NCI-H524 (cell line): ENCODE measurements around the gene AVPR2.
A peak's percentile ranks its signal among the peaks of the same experiment; 100 is the strongest.

ENCODE experiments used
- DNase-seq, 2 experiments: peaks; one replicate each; lab custom pipeline; 2025; lab: John Stamatoyannopoulos, UW

The AVPR2 gene

DNA sequence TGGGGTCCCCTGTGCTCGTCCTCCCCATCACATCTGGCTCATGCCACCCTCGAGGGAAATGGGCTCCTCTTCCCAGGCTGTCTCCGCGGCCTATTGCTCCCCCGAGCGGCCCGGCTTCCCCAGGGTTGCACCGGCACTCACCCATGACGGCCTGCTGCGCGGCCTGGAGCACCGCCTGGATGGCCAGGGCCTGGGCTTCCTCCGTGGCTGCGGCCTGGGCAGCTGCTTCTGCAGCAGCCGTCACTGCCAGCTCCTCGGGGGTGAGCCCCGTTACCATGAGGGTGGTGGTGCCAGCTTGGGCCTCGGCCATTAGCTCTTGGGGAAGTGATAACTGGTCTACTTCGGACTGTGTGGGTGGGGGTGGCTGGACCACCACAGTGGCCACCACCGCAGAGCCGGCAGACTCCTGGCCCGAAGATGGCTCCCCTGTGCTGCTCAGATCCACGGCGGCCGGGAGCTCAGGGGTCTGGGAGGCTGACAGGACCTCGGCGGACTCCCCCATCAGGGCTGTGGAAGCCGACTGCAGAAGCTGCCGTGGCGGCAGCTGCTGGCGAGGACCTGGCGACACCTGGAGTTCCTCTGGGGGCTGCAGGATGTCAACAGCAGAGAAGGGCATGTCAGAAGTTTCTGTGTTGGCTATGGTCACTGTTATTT lies 48.0 kb downstream of the AVPR2 start:
- DNase-seq: no peak

DNA sequence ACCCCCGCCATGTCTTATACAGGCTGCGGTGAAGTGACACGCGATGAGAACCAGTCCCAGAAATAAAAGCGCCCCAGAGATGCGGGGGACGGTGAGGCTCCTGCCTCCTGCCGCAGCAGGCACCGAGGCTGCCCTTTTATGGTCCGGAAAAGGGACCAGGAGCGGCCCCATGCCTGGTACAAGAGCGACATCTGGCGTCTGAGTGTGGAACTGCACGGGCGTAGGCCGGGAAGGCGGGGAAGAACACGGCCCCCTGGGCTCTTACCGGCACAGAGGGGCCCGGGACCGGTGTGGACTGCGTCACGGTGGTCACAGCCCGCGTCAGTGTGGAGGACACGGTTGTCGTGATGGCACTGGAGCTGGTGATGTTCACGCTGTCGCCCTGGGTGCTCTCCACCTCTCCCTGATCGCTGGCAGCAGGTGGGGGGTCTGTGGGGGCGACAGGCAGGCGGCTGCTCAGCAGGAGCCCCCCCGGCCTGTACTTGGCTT lies 48.9 kb downstream of the AVPR2 start:
- peak in 1 of 2 experiments; percentile 61 for DNase-seq

- DNase-seq: no peak
Measured at GRCh38 chrX:153953892-153954557, 49.6 kb downstream of the AVPR2 start.

DNA sequence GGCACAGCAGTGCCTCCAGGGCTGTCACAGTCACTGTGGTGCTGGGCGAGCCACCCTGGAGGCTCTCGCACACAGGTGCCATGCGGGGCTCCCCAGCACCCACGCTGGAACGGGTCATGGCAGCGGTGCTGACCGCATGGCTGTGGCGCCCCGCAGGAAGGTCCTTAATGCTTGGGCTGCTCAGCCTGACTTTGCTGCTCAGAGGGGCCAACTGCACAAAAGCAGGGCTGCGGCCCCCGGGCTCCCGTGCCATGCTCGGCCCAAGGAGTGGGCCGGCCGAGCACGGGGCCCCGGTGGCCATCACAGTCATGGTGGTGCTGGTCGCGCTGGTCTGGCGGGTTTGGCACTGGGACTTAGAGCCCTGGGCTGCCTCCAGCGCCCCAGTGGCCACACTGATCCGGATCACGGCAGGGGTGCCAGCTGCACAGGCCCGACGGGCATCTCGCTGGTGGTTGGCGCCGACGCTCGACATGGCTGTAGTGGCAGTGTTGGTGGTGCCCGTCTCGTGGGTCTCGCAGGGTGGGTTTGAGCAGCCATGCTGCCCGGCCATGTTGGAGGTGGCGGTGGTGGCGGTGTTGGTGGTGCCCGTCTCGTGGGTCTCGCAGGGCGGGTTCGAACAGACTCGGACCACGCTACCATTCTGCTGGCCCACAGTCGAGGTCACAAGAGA lies 50.2 kb downstream of the AVPR2 start:
- DNase-seq: no peak

GRCh38 chrX:153955228-153955732 lies 50.8 kb downstream of the AVPR2 start:
- DNase-seq: no peak

DNA sequence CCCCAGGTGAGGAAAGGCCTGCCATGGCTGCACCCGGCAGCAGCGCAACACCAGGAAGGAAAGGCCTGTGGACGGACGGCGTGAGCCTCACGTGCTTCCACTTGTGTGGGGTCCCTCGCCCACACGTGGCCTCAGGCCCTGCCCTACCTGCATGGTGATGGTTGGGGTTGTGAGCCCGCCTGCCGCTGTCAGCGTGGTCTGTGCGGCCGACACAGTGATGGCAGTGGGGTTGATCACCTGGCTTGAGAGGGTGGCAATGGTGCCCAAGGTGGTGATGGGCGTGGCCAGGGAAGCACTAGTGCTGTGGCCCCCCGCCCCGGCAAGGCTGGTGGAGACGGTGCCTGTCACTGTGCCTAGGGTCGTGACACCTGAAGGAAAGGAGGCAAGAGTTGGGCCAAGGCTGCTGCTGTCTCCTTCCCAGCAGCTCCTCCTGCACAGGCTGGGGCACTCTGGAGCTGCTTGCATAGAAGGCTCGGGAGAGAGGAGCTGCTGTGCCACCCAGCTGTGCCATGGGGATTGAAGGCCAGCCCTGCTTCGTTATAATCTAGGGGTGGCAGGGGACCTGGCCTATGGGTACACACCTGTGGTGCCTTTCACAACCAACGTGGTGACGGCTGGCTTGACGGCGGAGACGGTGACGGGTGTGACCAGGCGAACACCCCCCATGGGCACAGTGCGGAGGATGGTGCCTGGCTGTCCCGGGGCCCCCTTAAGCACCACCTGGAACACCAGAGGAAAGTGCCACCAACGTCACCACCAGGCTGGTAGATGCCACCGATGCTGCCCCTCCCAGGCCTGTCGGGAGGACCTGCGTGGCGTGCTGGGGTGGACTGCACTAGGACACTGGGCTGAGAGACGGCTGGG lies 51.8 kb downstream of the AVPR2 start:
- DNase-seq: no peak
